PC-9 (cell line): ENCODE results near the gene UNC13C. TPM values are rescaled to one million over a fixed set of nuclear protein-coding genes. Genes with fewer than 3 reads are reported as not detected.

Experiments
- BruUV-seq: library from RNA; stranded (reverse); fragments of 400-500 nt; replicated peaks from 2 replicates; lab custom pipeline; 2021; lab: Mats Ljungman, UMichigan
- CTCF ChIA-PET: fragments of 300-600 bp; sonication (Branson Sonifier 250); formaldehyde crosslinking; loops from one replicate; lab custom pipeline; 2022; ENCODE audit warnings: antibody characterized with exemption; lab: Charles Lee
- POLR2A ChIA-PET: fragments of 300-600 bp; sonication (Branson Sonifier 250); formaldehyde crosslinking; loops from one replicate; lab custom pipeline; 2022; ENCODE audit warnings: antibody characterized with exemption; ENCODE audit not compliant: unreplicated experiment; lab: Charles Lee
- DNase-seq, 2 experiments: peaks; one replicate each; pipeline versions ENCODE4 v3.0.0 to v3.0.0-alpha.2; 2015 to 2022; ENCODE audit warnings: mixed read lengths in 1 of 2
- H2AFZ ChIP-seq: fragments of 200-600 bp; sonication (generic); 2 replicates; pipeline ENCODE4 v1.8.1; 2017; ENCODE audit warnings: antibody characterized with exemption
- H3F3A ChIP-seq: fragments of 200-600 bp; sonication (generic); 2 replicates; pipeline ENCODE4 v1.8.1; 2017; ENCODE audit warnings: antibody characterized with exemption, mild to moderate bottlenecking, low read depth; ENCODE audit not compliant: insufficient read depth
- H3K27ac ChIP-seq: fragments of 200-600 bp; sonication (generic); 2 replicates; pipeline ENCODE4 v1.6.1; 2016; ENCODE audit warnings: mixed run types
- H3K27me3 ChIP-seq: fragments of 200-600 bp; sonication (generic); 2 replicates; pipeline ENCODE4 v1.6.1; 2016; ENCODE audit warnings: low read depth, mixed run types; ENCODE audit not compliant: insufficient read depth
- H3K36me3 ChIP-seq: fragments of 200-600 bp; sonication (generic); 2 replicates; pipeline ENCODE4 v1.6.1; 2016; ENCODE audit warnings: low read depth, mixed run types
- H3K4me1 ChIP-seq: fragments of 200-600 bp; sonication (generic); replicated peaks from 2 replicates; pipeline ENCODE4 v1.6.1; 2016; ENCODE audit warnings: mixed run types; ENCODE audit not compliant: insufficient read depth
- H3K4me2 ChIP-seq: fragments of 200-600 bp; sonication (generic); 2 replicates; pipeline ENCODE4 v1.6.1; 2017; ENCODE audit warnings: mixed run types
- H3K4me3 ChIP-seq: fragments of 200-600 bp; sonication (generic); 2 replicates; pipeline ENCODE4 v1.6.1; 2016; ENCODE audit warnings: mixed run types
- H3K79me2 ChIP-seq: fragments of 200-600 bp; sonication (generic); 2 replicates; pipeline ENCODE4 v1.6.1; 2017; ENCODE audit warnings: low read depth, mixed run types
- H3K9me2 ChIP-seq: fragments of 200-600 bp; sonication (generic); 2 replicates; pipeline ENCODE4 v1.8.1; 2017; ENCODE audit warnings: mild to moderate bottlenecking; ENCODE audit not compliant: insufficient read depth
- H3K9me3 ChIP-seq: fragments of 200-600 bp; sonication (generic); 2 replicates; pipeline ENCODE4 v1.8.1; 2016; ENCODE audit warnings: low read depth; ENCODE audit not compliant: insufficient read depth
- H4K20me1 ChIP-seq: fragments of 200-600 bp; sonication (generic); 2 replicates; pipeline ENCODE4 v1.8.1; 2017; ENCODE audit not compliant: insufficient read depth
- CTCF ChIP-seq: fragments of 200-600 bp; sonication (generic); conservative IDR thresholded peaks from 2 replicates; pipeline ENCODE4 v1.6.1; 2017; ENCODE audit warnings: mixed run types, antibody characterized with exemption, mild to moderate bottlenecking, moderate library complexity
- EZH2 ChIP-seq: fragments of 200-600 bp; sonication (generic); IDR thresholded peaks from 2 replicates; pipeline ENCODE4 v1.8.0; 2017; ENCODE audit warnings: antibody characterized with exemption, low read depth
- intact Hi-C: fragments of 100-400 bp; cut with micrococcal nuclease; formaldehyde crosslinking; loops from one replicate; pipeline ENCODE4 v1.10.0; 2022; ENCODE audit not compliant: unreplicated experiment
- total RNA-seq: library from RNA; stranded (reverse); gene quantifications from 2 replicates; pipeline ENCODE4 v1.2.3, GENCODE V29; 2021

Gene UNC13C
- total RNA-seq, 1 experiment from 2014 or later: not detected

- Histone ChIP-seq H4K20me1 (no peaks in the 10 kb centered on the region), H3K9me2 (no peaks in the 10 kb centered on the region), H3K9me3 (no peaks in the 10 kb centered on the region), H3K4me3 (no peak overlapping the region), H3K27me3 (no peaks in the 10 kb centered on the region), H3K79me2 (no peaks in the 10 kb centered on the region), H3F3A (no peaks in the 10 kb centered on the region), H3K4me1 (no peaks in the 10 kb centered on the region), H2AFZ (no peak overlapping the region), H3K27ac (no peak overlapping the region), H3K36me3 (no peaks in the 10 kb centered on the region), H3K4me2 (no peak overlapping the region)
- CTCF ChIA-PET: no interaction called here
- no peak for TF ChIP-seq CTCF
- no peak for DNase-seq
- intact Hi-C loops: no loop called here
- no TSS peak for BruUV-seq
- POLR2A ChIA-PET: no interaction called here
Measured at GRCh38 chr15:54640873-54641272, 662.6 kb downstream of the UNC13C start.

- no peak for TF ChIP-seq CTCF
- no peak for TF ChIP-seq EZH2
- DNase-seq: no peak
- no peaks in the 10 kb centered on the region for H3K79me2 ChIP-seq
- no TSS peak for BruUV-seq
- no peaks in the 10 kb centered on the region for H3K36me3 ChIP-seq
- no peaks in the 10 kb centered on the region for H3K27me3 ChIP-seq
- H2AFZ ChIP-seq: no peak overlapping the region
- no peaks in the 10 kb centered on the region for H4K20me1 ChIP-seq
- H3K9me3 ChIP-seq: no peaks in the 10 kb centered on the region
- no peak overlapping the region for H3K27ac ChIP-seq
- no peaks in the 10 kb centered on the region for H3K4me1 ChIP-seq
- no peaks in the 10 kb centered on the region for H3K9me2 ChIP-seq
- no peak overlapping the region for H3K4me3 ChIP-seq
- no peak overlapping the region for H3K4me2 ChIP-seq
- H3F3A ChIP-seq: no peaks in the 10 kb centered on the region
- intact Hi-C loops: no loop called here
- CTCF ChIA-PET: no interaction called here
- POLR2A ChIA-PET: no interaction called here
Measured at GRCh38 chr15:54644796-54645195, 666.6 kb downstream of the UNC13C start.

GRCh38 chr15:54659646-54660045 lies 681.4 kb downstream of the UNC13C start:
- TF ChIP-seq EZH2 (no peak), CTCF (no peak)

More at GRCh38 chr15:54659646-54660045, 681.4 kb downstream of the UNC13C start:
- no peaks in the 10 kb centered on the region for H4K20me1 ChIP-seq
- no peaks in the 10 kb centered on the region for H3K79me2 ChIP-seq
- no TSS peak for BruUV-seq
- intact Hi-C loops: no loop called here
- no peaks in the 10 kb centered on the region for H3K4me1 ChIP-seq
- H3K36me3 ChIP-seq: no peaks in the 10 kb centered on the region
- H3K27me3 ChIP-seq: no peaks in the 10 kb centered on the region
- H2AFZ ChIP-seq: no peak overlapping the region
- no peak overlapping the region for H3K4me2 ChIP-seq
- POLR2A ChIA-PET: no interaction called here
- CTCF ChIA-PET: no interaction called here
- H3K27ac ChIP-seq: no peak overlapping the region
- H3K4me3 ChIP-seq: no peak overlapping the region
- H3K9me2 ChIP-seq: no peaks in the 10 kb centered on the region
- H3F3A ChIP-seq: no peaks in the 10 kb centered on the region
- no peaks in the 10 kb centered on the region for H3K9me3 ChIP-seq
- no peak for DNase-seq
